ENCODE measurements around the gene COBL.
A peak's percentile ranks its signal among the peaks of the same experiment; 100 is the strongest.

Gene COBL

DNA sequence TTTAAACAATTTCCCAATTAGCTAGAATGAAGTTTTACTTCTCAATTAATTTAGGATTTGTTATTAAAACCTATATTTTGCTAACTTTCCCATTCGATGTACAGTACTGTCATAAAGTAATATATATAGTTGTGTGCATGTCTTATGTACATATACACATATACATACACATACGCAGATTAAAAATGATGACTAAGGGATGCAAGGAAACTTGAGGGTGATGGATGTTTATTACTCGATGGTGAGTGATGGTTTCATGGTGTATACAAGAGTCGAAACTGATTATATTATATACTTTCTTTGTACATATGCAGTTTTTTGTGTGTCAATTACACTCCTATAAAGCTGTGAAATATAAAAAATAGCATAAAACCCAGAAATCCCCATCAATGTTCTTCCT, 248.2 kb downstream of the COBL start:
- no peak for DNase-seq

DNA sequence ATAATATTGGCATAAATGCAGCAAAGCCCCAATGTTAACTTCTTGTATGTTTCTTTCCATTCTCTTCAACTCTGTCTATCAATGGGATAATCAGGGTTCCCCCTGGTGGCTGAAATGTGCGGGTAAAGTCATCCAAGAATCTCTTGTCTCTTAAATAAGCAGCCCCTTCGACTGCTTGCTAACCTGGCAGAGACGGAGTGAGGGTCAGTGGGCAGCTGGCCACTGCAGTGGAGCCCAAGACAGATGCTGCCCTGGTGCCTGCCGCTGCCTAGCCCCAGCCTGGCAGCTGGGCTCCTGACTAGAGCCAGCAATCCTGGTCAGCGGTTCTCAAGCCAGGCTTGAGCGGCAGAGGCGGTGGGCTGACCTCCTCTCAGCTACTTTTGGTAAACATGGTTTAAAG, 248.9 kb downstream of the COBL start:
- DNase-seq, result peak; percentile 48

DNA sequence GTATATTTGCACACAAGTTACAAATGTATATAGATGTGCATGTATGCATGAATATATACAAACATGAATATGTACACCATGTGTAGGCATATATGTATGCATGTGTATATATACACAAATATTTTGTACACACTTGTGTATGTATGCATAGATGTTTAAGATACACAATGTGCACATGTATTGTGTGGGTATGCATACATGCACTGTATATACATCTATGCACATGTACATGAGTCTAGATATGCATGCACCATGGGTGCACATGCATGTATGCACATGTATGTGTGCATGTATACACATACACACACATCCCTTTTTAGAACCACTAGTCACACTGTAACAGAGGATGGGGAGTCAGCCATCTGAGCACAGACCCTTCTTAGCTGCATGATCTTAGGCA, 249.4 kb downstream of the COBL start:
- DNase-seq, result no peak

DNA sequence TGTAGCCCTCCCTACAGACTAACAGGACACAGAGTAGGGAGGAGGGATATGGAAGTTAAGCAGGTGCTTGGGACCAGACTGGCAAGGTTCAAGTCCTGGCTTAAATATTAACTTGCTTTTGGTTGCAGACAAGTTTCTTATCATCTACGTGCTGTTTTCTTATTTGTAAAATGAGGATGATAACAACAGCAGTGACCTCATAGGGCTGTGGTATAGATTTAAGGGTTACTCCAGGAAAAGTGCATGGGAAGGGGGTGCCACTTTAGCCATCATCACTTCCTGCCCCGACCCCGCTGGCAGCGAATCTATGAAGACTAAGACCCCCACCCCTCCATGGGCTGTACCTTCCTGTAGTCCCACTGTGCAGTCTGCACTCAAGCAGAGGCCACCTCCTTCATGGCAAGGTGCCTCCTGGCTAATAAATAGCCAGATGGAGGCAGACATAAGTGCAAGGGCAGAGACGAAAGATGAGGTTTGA, 250.2 kb downstream of the COBL start:
- no peak for DNase-seq

DNA sequence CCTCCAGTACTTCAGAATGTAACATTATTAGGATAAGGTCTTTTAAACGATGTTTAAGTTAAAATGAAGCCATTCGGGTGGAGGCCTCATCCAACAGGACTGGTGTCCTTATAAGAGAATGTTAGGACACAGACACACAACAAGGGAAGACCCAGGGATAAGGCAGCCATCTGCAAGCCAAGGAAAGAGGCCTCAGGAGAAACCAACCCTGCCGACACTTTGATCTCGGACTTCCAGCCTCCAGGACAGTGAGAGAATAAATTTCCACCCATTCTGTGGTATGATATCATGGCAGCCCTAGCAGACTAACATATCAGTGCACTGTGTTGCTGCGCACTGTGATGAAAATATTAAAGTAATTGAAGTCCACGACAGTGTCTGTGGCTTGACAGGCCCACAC, 250.8 kb downstream of the COBL start:
- no peak for DNase-seq

DNA sequence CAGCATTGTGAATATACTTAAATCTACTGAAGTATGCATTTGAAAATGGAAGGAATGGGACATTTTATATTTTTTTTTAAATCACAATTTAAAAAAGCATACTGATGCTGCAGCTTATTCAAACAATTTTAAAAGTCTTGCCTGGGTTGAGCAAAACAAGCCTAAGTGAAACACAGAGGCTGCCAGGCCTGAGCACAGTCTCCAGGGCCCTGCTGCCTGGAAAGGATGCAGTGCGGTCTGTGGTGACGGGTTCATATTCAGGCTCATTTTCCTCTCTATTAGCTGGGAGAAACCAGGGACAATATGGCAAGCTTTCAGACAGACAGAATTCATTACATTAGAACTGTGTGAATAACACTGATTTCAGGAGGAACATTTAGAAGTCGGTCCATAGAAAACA, 251.9 kb downstream of the COBL start:
- no peak for DNase-seq

DNA sequence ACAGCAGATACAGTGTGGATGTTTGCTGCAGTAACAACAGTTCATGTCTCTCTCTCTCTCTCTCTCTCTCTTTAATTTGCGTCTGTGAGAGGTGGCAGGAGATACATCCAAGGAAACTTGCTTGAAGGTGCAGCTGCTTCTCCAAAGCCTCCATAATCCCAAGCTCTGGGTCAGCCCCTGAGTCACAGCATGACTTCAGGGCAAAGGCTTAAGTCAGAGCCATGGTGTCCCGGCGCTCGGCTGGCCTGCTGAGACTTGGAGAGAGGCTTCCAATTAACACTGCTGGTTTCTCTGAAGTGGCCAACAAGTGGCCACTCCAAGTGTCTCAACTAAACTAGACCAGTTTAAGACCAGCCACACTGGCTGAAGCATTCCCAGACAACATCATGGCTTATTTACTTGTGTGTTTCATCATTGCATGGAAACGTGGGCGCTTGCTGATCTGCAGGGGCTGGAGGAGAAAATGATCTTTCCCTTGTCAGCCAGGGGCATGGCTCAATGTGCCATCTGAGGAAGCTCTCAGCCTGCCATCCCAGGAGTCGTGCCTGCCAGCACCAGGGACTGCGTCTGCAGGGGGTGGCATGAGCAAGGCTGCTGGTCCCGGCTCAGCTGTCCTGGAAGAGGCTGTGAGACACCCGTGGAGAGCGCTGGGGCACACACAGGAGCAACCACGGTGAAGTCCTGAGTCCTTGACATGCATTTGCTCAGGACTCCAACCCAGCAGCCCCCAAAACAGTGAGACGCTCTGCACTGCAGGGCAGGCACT, 254.2 kb downstream of the COBL start:
- DNase-seq, result no peak

DNA sequence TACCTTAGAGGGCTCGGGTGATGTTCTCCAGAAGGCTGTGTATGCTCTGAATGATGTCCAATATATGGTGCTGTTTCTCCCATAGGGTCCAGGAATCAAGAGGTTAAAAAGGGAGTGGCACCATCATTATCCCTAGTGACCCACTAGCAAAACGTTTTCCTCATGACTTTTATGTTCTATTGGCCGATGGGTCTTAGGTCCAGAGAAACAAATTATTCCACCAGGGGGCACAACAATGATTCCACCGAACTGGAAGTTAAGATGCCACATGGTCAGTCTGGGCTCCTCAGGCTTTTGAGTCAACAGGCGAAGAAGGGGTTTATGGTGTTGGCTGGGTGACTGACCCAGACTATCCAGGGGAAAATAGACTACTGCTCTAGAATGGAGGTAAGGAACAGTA, 256.1 kb downstream of the COBL start:
- DNase-seq, result no peak

DNA sequence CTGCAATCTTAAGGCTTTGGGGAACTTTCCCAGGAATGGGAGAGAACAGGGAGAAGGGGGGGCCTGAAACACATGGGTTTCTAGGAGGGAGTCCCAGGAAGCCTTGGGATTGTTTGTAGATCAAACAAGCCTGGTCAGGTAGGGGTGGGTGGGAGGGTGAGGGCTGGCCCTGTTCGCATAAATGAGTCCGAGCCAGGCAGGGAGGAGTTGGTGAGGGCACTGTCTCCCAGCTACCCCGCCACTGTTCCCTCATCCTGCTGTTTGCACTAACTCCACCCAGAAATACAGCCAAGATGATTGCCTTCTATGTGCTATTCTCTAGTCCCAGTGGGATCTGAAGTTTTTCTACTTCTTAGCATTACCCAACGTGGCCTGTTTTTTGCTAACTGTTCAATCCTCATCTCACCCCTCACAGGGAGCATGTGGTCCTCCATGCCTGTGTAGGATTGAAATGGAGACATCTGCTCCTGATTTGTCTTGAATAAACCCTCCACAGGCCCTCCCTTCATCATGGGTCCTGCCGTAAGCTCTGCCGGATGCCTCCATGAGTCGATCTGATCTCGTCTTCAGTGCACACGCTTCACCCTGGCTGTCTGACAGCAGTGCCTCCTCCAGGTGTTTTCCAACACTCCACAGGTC, 257.0 kb downstream of the COBL start:
- DNase-seq, result no peak

DNA sequence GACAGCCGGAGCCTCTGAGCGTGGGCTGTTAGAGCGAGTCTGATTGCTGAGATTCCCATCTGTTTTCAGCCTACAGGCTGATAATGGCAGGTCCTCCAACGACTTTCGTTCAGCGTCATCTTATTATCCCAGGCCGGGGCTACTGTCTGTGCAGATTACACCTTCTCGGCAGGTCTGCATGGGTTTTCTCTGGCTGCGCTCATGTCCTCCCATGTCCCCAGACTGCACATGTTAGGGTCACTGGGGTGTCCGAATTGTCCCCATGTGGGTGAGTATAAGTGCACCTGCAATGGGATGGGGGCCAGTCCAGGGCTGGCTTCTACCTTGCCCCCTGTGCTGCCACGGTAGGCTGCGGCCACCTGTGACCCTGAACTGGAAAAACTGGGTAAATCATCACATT, 257.8 kb downstream of the COBL start:
- no peak for DNase-seq

DNA sequence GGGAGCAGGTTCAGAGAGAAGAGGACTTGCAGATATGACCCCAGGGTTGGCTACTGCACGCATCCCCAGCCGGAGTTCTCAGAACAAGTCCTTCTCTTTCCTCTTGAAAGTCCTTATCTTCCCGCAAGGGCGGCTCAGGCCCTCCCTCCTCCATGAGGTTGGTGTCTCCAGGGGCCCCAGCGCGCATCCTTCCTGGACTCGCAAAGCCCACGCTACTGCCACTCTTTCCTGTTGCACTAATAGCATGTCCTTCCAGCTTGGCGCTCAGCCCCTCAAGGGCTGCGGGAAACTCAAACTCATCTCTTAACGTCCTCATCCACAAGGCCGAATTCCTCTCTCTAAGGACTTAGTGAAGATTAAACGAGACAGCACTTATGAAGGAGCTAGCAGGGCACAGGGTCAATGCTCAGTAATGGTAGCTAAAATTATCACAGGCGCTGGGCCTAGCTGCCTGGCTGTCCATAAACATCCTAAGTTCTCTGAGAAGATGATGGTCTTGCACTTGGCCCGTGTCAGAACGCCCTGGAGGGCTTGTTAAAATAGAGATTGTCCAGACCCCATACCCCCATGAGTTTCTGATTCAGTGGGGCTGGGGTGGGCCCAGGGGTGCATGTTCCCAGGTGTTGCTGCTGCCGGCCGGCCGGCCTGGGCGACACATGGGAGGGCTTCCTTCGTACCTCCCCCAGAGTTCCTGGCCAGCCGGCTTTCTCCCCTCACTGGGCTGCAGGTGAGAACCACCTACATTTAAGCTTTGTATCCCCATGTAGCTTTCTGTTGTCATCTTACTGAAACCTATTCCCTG, 261.4 kb downstream of the COBL start:
- DNase-seq, result no peak

DNA sequence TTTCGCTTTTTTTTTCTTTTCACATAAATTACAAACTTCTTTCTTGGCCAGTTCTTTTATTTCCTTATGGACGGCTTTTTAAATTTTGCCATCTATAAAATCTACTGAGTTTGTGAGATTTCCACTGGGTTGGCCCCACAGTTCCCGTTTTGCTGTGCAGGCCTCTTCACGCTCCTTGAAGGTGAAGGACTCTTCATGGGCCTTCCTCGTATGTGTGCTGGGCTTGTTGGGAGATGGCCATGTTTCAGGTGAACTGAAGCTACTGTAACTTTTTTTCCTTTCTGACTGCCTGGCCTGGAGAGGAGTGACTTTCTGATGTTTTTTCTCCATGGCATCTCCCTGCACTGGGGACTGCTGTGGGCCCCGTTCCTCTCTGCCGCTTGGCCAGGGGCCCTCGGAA, 262.4 kb downstream of the COBL start:
- DNase-seq, result no peak

DNA sequence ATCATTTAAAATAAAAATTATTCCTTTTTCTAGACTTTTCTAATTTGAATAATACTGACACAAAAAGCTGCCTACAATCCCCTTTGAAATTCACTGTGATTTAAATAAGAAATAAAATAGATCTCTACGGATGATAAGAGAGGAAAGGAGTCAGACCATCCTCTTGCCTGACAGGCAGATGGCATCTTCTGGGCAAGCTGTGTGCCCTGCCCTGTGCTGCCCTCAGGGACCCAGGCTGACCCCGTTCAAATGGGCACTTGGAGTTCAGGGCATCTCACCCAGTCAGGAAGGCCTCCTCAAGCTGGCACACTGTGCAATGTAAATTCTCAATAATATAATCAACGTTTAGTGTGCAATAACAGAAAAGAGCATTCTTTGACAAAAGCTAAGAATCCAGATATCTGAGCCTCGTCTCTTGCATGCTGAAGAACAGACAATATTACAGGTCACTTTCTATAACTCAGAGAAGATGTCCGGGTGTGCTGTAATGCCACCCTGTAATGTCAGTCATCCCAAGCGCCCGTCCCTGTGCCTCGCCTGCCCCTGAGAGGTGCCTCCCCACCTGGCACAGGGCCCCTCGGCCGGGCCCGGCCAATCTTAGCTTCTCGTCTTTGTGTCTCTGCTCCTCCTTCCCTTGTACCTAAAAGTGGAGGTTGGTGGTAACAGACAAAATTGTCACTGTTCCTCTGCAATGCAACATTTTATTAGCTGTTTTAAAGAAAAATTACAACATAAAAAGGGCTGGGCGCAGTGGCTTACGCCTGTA, 263.3 kb downstream of the COBL start:
- no peak for DNase-seq

DNA sequence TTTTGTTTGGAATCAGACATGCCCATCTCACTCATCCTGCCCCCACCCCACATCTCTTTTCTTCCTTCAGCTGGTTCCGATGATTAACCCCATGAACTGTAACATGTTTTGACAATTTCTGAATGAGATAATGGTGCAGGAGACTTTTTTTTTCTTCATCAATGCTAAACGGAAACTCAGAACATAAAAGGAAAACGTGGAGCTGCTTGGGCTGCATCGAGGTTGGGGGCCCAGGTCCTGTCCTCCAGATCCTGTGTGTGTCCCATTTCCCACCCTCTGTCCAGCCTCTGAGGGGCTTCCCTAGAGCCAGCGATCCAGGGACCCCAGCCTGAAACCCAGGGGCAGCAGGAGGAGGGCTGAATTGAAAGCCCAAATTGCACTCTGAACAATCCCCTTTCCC, 270.1 kb downstream of the COBL start:
- no peak for DNase-seq

DNA sequence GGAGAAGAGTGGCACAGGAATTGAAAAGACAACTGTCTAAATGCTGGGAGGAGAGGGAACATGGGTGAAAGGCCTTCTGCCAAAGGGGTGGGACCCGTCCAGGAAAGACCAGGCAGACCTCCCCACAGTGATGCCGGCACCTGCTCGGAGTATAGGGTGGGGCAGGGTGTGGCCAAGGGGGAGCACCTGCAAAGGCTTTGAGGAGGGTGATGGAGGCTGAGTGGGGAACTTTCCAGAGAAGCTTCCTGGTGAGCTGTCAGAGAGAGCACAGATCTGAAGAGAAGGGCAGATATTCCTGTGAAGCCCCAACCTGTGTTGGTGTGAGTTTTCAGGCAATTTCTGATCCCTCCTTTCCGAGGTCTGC, 270.5 kb downstream of the COBL start:
- DNase-seq, result no peak

DNA sequence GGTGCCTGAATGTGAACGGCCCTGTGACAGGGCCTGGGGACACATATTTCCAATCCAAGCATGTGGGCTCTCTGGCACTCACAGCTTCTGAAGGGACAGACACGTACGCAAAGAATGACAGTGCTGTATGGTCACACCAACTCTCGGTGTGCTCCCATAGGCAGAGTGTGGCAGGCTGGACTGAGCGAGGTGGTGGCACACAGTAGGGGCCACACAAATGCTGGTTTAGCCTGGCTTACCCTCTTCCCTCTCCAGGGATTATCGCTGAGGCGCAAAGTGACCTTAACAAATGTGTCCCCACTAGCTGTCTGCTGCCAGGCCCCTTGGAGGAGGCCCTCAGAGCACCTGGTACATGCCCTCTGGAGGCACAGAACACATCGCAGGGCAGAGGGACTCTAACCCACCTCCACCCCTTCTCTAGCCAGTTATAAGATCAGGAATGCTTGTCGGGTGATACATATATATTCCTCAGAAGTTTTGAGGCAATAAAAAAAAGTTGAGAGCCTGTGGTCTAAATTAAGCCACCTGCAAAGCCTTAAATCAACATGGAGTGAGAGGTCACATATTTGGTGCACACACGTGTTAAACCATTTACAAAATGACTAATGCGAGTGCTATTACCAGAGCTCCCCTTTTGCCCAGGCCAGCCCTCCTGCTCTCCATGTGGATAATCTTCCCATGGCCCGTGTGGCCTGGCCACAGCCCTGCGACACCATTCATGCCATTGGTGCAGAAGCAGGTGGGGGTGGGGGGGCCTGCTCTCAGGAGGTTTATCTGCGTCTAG, 271.1 kb downstream of the COBL start:
- peak; percentile 51 for DNase-seq

DNA sequence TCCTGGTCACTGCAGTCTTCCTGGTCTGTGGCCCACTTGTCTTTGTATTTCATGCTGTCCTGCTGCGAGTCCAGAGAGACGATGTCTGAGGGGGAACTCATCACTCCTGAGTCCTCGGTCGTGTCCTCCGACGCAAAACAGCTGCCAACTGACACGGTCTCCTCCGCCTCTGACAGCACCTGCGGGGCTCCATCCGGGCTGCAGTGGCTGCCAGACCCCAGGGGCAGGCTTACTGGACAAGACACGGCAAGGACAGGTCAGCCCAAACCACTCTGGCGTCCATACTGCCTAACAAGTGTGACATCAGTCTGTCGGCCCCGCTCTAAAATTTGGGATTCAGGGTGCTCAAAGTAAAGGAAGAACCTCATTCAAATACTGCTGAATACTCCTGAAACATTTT, 273.1 kb downstream of the COBL start:
- DNase-seq, result no peak

DNA sequence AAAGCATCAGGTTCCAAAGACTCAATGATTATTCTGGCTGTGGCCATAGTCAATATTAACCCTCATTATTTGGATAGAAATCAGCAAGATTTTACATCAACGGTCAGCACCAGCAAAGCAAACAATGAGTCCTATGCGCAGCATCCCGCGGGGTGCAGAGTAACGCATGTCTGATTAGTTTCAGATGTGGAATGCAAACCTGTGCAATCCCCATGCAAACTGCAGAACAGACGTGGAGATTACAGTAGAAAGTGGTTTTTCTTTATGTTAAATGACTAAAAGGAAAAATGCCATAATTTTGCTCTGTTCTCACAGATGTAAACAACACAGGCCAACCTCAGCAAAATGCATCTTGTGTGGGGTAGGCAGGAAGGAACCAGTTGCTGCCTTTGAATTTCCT, 275.8 kb downstream of the COBL start:
- no peak for DNase-seq

DNA sequence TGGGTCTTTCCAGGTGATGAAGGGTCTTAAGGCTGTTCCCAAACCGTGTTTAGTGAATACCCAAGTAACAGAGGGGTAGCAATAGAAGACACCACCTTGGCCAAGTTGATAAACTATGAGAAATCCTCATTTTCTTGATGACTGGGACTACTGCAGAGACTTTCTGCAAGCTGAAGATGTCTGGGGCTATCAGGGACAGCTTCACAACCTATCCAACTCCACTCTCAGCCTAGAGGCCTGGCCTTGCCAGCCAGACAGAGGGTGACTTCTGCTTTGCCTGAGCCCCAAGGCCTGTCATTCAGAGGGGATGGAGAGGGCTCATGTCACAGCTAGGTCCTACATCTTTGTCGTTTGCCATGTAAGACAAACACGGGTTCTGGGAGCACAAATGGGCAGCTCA, 278.0 kb downstream of the COBL start:
- DNase-seq, result no peak

DNA sequence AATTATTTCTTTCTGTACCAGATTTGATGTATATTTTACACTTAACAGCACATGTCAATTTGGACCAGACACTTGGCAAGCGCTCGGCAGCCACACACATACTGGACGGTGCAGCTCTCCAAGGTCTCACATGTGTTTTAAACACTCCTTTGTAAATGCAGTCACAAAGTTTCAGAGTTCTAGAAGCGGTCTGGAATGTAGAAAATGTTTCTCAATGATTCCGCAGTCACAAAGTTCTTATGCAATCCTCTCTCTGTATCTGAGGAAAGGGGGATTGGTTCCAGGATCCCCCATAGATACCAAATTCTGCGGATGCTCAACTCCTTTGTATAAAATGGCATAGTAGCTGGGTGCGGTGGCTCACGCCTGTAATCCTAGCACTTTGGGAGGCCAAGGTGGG, 280.9 kb downstream of the COBL start:
- no peak for DNase-seq

DNA sequence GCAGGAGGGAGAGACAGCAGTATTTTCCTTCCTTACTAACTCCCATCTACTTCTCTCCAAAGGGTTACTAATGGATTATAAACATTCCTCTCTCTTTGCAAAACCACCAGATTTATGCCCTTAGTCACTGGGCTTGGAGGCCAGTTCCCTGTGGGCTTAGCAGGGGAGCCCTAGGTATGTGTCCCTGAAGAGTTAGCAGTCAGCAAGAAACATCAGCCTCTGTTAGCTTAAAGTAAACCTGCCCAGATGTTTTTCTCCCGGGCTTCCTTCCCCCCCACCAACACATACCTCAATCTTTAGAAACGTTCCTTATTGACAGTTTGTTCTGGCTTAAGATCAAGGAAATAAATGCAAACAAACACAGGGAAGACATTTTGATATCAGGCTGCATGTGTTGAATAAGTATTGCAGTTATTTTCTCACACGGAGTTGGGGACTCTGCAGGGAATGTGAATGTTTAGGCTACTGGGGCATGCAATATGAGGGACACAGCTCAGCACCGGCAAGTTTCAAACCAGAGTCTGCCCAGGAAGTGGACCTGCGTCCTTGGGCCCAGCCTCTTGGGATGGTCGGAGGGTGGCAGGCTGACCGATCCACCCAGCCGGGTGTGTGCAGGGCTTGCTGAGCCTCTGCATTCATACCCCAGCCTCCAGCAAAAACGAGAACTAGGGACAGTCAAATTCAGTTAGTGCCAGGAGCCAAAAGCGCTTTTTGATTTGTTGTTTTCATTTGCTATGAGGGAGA, 281.9 kb downstream of the COBL start:
- peak; percentile 44 for DNase-seq

All from T1000 (cell line).